ENCODE measurements around the gene DCAF10.
"Not testable (repeated sequence)": the region's sequence is repeated elsewhere in the genome, so short reads cannot be mapped to it uniquely, and the experiment has no call there.

GRCh38 chr9:37752112-37752511, 48.5 kb upstream of the DCAF10 start:
- TF ChIP-seq CTCF, POLR2A (IDR thresholded peaks at IDR 0.05): not testable (repeated sequence)
